Transverse colon (tissue), 4 donors: ENCODE results near the gene HERC4. TPM values are rescaled to one million over a fixed set of nuclear protein-coding genes. Genes with fewer than 3 reads are reported as not detected.

ENCODE experiments used
- DNase-seq: peaks from one replicate; pipeline ENCODE4 v3.0.0-alpha.2; 2019
- H3K27ac ChIP-seq, 4 donors: fragments of 200-600 bp; sonication (generic); 2 replicates each; pipeline ENCODE4 v1.5.1; 2016 to 2018; ENCODE audit warnings: inconsistent platforms in 4 of 4
- H3K27me3 ChIP-seq: fragments of 200-600 bp; sonication (generic); 2 replicates; pipeline ENCODE4 v1.5.1; 2017; ENCODE audit warnings: inconsistent platforms
- H3K36me3 ChIP-seq, 4 donors: fragments of 200-600 bp; sonication (generic); 2 replicates each; pipeline ENCODE4 v1.5.1; 2017 to 2019; ENCODE audit warnings: inconsistent platforms in 4 of 4
- H3K4me1 ChIP-seq, 4 donors: fragments of 200-600 bp; sonication (generic); 2 replicates each; pipeline ENCODE4 v1.5.1; 2017 to 2020; ENCODE audit warnings: inconsistent platforms in 4 of 4
- H3K4me3 ChIP-seq, 4 donors: fragments of 200-600 bp; sonication (generic); 1 replicate in 1 of 4; 2 replicates in 3 of 4; pipeline versions ENCODE4 v1.5.1 to v1.6.1; 2017 to 2019; ENCODE audit warnings: inconsistent platforms in 4 of 4
- H3K9me3 ChIP-seq, 2 donors: fragments of 200-600 bp; sonication (generic); 2 replicates each; pipeline ENCODE4 v1.5.1; 2017 to 2019; ENCODE audit warnings: inconsistent platforms in 2 of 2
- CTCF ChIP-seq, 5 experiments: fragments of 200-600 bp in 3 of 5; fragments of 450-650 bp in 2 of 5; sonication (generic) in 3 of 5; IDR thresholded peaks; 1 replicate in 2 of 5; 2 replicates in 3 of 5; pipeline ENCODE4 v1.5.1; 2016 to 2017; ENCODE audit warnings: antibody characterized with exemption in 5 of 5, inconsistent platforms in 3 of 5, mild to moderate bottlenecking in 2 of 5, moderate library complexity in 1 of 5
- EP300 ChIP-seq: sonication (generic); formaldehyde crosslinking; IDR thresholded peaks from one replicate; pipeline ENCODE4 v1.6.1; 2017; ENCODE audit warnings: antibody characterized with exemption, low read depth
- POLR2A ChIP-seq: fragments of 450-650 bp; IDR thresholded peaks from one replicate; pipeline ENCODE4 v1.6.1; 2016; ENCODE audit warnings: antibody characterized with exemption, mild to moderate bottlenecking, moderate library complexity
- POLR2AphosphoS5 ChIP-seq, 3 donors: sonication (generic); formaldehyde crosslinking; IDR thresholded peaks; one replicate each; pipeline ENCODE4 v1.6.1; 2016; ENCODE audit warnings: antibody characterized with exemption in 3 of 3
- WGBS, 2 donors: methylation state at CpG; one replicate each; pipeline ENCODE4 v1.1.5; 2018; ENCODE audit warnings: low coverage in 1 of 2; 5-methylcytosine and 5-hydroxymethylcytosine counted together
- in situ Hi-C, 4 donors: fragments of 200-750 bp; cut with MboI; loops; one replicate each; pipeline versions ENCODE4 v1.15.0 to v1.15.1; 2017; ENCODE audit warnings: low sequenced_read_pairs in 3 of 4, low pct_ligation_motif_present in 1 of 4, low pct_unique_long_range_greater_than_20kb in 1 of 4
- intact Hi-C: fragments of 100-400 bp; cut with DNase I; formaldehyde crosslinking; loops from one replicate; pipeline ENCODE4 v1.15.1; 2023; ENCODE audit warnings: low total_unique reads
- total RNA-seq, 4 donors: library from RNA; depleted of rRNA; stranded (reverse); fragments of >200 nt; gene quantifications; one replicate each; pipeline ENCODE4 v1.1.0, GENCODE V29; 2016

The HERC4 gene
- total RNA-seq, 4 donors from 2014 or later: 32.0 to 154 (median 105) TPM

GRCh38 chr10:68086910-68087684 lies 12.0 kb upstream of the HERC4 start:
- Histone ChIP-seq H3K36me3 (no peaks in the 10 kb centered on the region), H3K4me1 (no peaks in the 10 kb centered on the region), H3K27ac (no peak overlapping the region), H3K27me3 (peaks cover 4% of the 10 kb centered on the region), H3K4me3 (no peak overlapping the region), H3K9me3 (no peaks in the 10 kb centered on the region)
- in situ Hi-C loops (no loop called here), intact Hi-C loops (no loop called here)
- 86 to 90% methylated on average over 7 of the region's 7 CpGs for WGBS, 2 donors
- no peak for DNase-seq
- no peak for TF ChIP-seq EP300
- no peak for TF ChIP-seq CTCF (IDR thresholded peaks at IDR 0.05)
- TF ChIP-seq POLR2AphosphoS5 (IDR thresholded peaks at IDR 0.05): no peak
- TF ChIP-seq POLR2A: no peak

GRCh38 chr10:68086011-68086410 lies 10.9 kb upstream of the HERC4 start:
- no peak for TF ChIP-seq EP300
- no peak for TF ChIP-seq POLR2AphosphoS5 (IDR thresholded peaks at IDR 0.05)
- TF ChIP-seq CTCF (IDR thresholded peaks at IDR 0.05): no peak
- DNase-seq: no peak
- Histone ChIP-seq H3K9me3 (no peaks in the 10 kb centered on the region), H3K27ac (no peak overlapping the region), H3K4me3 (no peak overlapping the region), H3K36me3 (no peaks in the 10 kb centered on the region), H3K4me1 (no peaks in the 10 kb centered on the region), H3K27me3 (peaks cover 4% of the 10 kb centered on the region)
- 56 to 63% methylated on average over 2 of the region's 2 CpGs for WGBS, 2 donors
- intact Hi-C loops (no loop called here), in situ Hi-C loops (no loop called here)

DNA sequence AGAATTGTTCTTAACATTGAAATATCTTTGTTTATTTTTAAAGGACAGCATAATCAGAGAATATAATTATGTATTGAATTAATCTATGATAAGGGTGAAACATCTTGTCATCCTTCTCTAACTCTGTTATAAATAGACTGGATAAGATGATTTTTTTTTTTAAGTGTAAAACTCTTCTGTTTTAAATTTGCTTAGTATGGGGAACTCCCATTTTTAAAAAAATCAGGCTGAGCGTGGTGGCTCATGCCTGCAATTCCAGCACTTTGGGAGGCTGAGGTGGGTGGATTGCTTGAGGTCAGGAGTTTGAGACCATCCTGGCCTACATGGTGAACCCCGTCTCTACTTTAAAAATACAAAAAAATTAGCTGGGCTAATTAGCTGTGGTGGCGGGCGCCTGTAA lies 9.4 kb upstream of the HERC4 start:
- Histone ChIP-seq H3K27me3 (peaks cover 4% of the 10 kb centered on the region), H3K9me3 (no peaks in the 10 kb centered on the region), H3K36me3 (no peaks in the 10 kb centered on the region), H3K27ac (no peak overlapping the region), H3K4me3 (no peak overlapping the region), H3K4me1 (no peaks in the 10 kb centered on the region)
- intact Hi-C loops (no loop called here), in situ Hi-C loops (no loop called here)
- WGBS, 2 donors: 83 to 90% methylated on average over 4 of the region's 4 CpGs
- no peak for DNase-seq
- TF ChIP-seq POLR2AphosphoS5 (IDR thresholded peaks at IDR 0.05): no peak

DNA sequence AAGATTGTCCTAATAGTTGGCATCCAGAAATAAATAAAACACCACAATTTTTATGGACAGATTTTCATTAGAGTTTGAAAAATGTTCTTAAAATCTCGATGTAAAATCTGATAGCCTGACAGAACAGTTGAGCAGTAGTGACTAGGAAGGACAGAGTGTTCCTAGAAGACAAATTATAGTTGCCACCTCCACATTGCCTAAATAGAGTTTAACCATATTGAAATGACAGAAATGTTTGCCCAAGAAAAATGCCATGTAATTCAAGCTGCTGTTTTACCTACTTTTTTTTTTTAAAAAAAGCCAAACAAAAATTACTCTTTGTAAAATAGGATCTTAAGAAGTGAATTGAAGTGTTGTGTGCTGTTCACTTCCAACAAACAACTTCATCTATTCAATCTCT lies 8.9 kb upstream of the HERC4 start:
- WGBS, 2 donors: 50% methylated on average over 1 of the region's 1 CpG
- TF ChIP-seq CTCF (IDR thresholded peaks at IDR 0.05) (no peak), POLR2A (no peak), EP300 (no peak), POLR2AphosphoS5 (IDR thresholded peaks at IDR 0.05) (no peak)
- in situ Hi-C loops: no loop called here

DNA sequence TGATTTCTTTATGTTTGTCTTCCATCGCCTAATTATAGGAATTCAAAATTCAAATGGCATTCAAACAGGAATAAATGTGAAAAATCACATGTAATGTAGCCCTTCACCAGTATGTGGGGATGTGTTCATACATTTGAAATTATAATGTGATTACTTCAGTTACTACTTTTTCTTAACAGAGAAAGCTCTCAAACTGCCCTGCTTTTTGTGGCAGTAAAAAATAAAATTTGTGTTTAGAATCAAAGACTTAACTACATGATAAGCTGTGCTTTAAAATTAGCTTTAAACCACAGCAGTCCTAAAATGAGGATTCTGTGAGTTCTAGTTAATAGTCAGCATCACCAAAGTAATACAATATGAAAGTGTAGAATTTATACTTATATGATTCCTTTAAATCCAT lies 7.8 kb upstream of the HERC4 start:
- Histone ChIP-seq H3K9me3 (no peaks in the 10 kb centered on the region), H3K27me3 (peaks cover 4% of the 10 kb centered on the region), H3K36me3 (no peaks in the 10 kb centered on the region), H3K4me3 (no peak overlapping the region), H3K4me1 (no peaks in the 10 kb centered on the region), H3K27ac (no peak overlapping the region)
- DNase-seq: no peak
- intact Hi-C loops: no loop called here
- in situ Hi-C loops: no loop called here
- WGBS, 2 donors: 29 to 35% methylated on average over 1 of the region's 1 CpG
- TF ChIP-seq POLR2AphosphoS5 (IDR thresholded peaks at IDR 0.05) (no peak), CTCF (IDR thresholded peaks at IDR 0.05) (peak; percentile 23 to 48 (median 34)), POLR2A (no peak)

More for the DNA sequence above, 8.9 kb upstream of the HERC4 start:
- H3K27ac ChIP-seq: no peak overlapping the region
- DNase-seq: no peak
- no peaks in the 10 kb centered on the region for H3K36me3 ChIP-seq
- peaks cover 4% of the 10 kb centered on the region for H3K27me3 ChIP-seq
- no peak overlapping the region for H3K4me3 ChIP-seq
- no peaks in the 10 kb centered on the region for H3K4me1 ChIP-seq
- H3K9me3 ChIP-seq: no peaks in the 10 kb centered on the region
- intact Hi-C loops: no loop called here
